ENCODE measurements around the gene BCKDK.

Gene BCKDK

GRCh38 chr16:31081428-31082351, 26.5 kb upstream of the BCKDK start:
- no peak overlapping the region for H3K27ac ChIP-seq (ENCODE audit: low read length)
- H3K27me3 ChIP-seq (ENCODE audit: low read depth, low read length) = no peaks in the 10 kb centered on the region
- no peak overlapping the region for H3K4me3 ChIP-seq (ENCODE audit: low read depth in 1 of 2, low read length in 2 of 2)
- peaks cover 29 to 85% of the 10 kb centered on the region in 2 donors for H3K36me3 ChIP-seq (ENCODE audit: control insufficient read depth in 1 of 2, insufficient read depth in 2 of 2, low read length in 2 of 2)
- H3K9me3 ChIP-seq (ENCODE audit: control insufficient read depth in 1 of 2, low read length in 2 of 2) = no peaks in the 10 kb centered on the region
- peaks cover 0 to 10% of the 10 kb centered on the region in 2 donors for H3K4me1 ChIP-seq (ENCODE audit: control insufficient read depth in 1 of 2, insufficient read depth in 2 of 2, low read length in 2 of 2)

- Histone ChIP-seq H3K36me3 (ENCODE audit: control insufficient read depth in 1 of 2, insufficient read depth in 2 of 2, low read length in 2 of 2) (peaks cover 21 to 85% of the 10 kb centered on the region in 2 donors), H3K27me3 (ENCODE audit: low read depth, low read length) (no peaks in the 10 kb centered on the region), H3K9me3 (ENCODE audit: control insufficient read depth in 1 of 2, low read length in 2 of 2) (no peaks in the 10 kb centered on the region), H3K27ac (ENCODE audit: low read length) (no peak overlapping the region), H3K4me1 (ENCODE audit: control insufficient read depth in 1 of 2, insufficient read depth in 2 of 2, low read length in 2 of 2) (peaks cover 0 to 10% of the 10 kb centered on the region in 2 donors), H3K4me3 (ENCODE audit: low read depth in 1 of 2, low read length in 2 of 2) (no peak overlapping the region)
Observed at GRCh38 chr16:31082368-31083045, 25.7 kb upstream of the BCKDK start.

- Histone ChIP-seq H3K27ac (ENCODE audit: low read length) (no peak overlapping the region), H3K36me3 (ENCODE audit: control insufficient read depth in 1 of 2, insufficient read depth in 2 of 2, low read length in 2 of 2) (peaks cover 19 to 81% of the 10 kb centered on the region in 2 donors), H3K9me3 (ENCODE audit: control insufficient read depth in 1 of 2, low read length in 2 of 2) (no peaks in the 10 kb centered on the region)
Observed at GRCh38 chr16:31083081-31083480, 25.1 kb upstream of the BCKDK start.

GRCh38 chr16:31083556-31083955, 24.6 kb upstream of the BCKDK start:
- peaks cover 16 to 76% of the 10 kb centered on the region in 2 donors for H3K36me3 ChIP-seq (ENCODE audit: control insufficient read depth in 1 of 2, insufficient read depth in 2 of 2, low read length in 2 of 2)
- H3K9me3 ChIP-seq (ENCODE audit: control insufficient read depth in 1 of 2, low read length in 2 of 2) = no peaks in the 10 kb centered on the region
- no peak overlapping the region for H3K27ac ChIP-seq (ENCODE audit: low read length)
- no peak overlapping the region for H3K4me3 ChIP-seq (ENCODE audit: low read depth in 1 of 2, low read length in 2 of 2)
- no peaks in the 10 kb centered on the region for H3K27me3 ChIP-seq (ENCODE audit: low read depth, low read length)
- H3K4me1 ChIP-seq (ENCODE audit: control insufficient read depth in 1 of 2, insufficient read depth in 2 of 2, low read length in 2 of 2) = peaks cover 0 to 10% of the 10 kb centered on the region in 2 donors

More at GRCh38 chr16:31083081-31083480, 25.1 kb upstream of the BCKDK start:
- H3K4me1 ChIP-seq (ENCODE audit: control insufficient read depth in 1 of 2, insufficient read depth in 2 of 2, low read length in 2 of 2) = peaks cover 0 to 10% of the 10 kb centered on the region in 2 donors
- H3K4me3 ChIP-seq (ENCODE audit: low read depth in 1 of 2, low read length in 2 of 2) = no peak overlapping the region
- no peaks in the 10 kb centered on the region for H3K27me3 ChIP-seq (ENCODE audit: low read depth, low read length)

GRCh38 chr16:31083981-31084380, 24.2 kb upstream of the BCKDK start:
- Histone ChIP-seq H3K36me3 (ENCODE audit: control insufficient read depth in 1 of 2, insufficient read depth in 2 of 2, low read length in 2 of 2) (peaks cover 12 to 73% of the 10 kb centered on the region in 2 donors), H3K4me1 (ENCODE audit: control insufficient read depth in 1 of 2, insufficient read depth in 2 of 2, low read length in 2 of 2) (peaks cover 0 to 10% of the 10 kb centered on the region in 2 donors), H3K27ac (ENCODE audit: low read length) (no peak overlapping the region)

GRCh38 chr16:31084584-31085302, 23.4 kb upstream of the BCKDK start:
- Histone ChIP-seq H3K27me3 (ENCODE audit: low read depth, low read length) (no peaks in the 10 kb centered on the region), H3K36me3 (ENCODE audit: control insufficient read depth in 1 of 2, insufficient read depth in 2 of 2, low read length in 2 of 2) (peaks cover 8 to 70% of the 10 kb centered on the region in 2 donors), H3K4me3 (ENCODE audit: low read depth in 1 of 2, low read length in 2 of 2) (no peak overlapping the region), H3K27ac (ENCODE audit: low read length) (no peak overlapping the region), H3K9me3 (ENCODE audit: control insufficient read depth in 1 of 2, low read length in 2 of 2) (no peaks in the 10 kb centered on the region), H3K4me1 (ENCODE audit: control insufficient read depth in 1 of 2, insufficient read depth in 2 of 2, low read length in 2 of 2) (peaks cover 0 to 10% of the 10 kb centered on the region in 2 donors)

More at GRCh38 chr16:31083981-31084380, 24.2 kb upstream of the BCKDK start:
- Histone ChIP-seq H3K27me3 (ENCODE audit: low read depth, low read length) (no peaks in the 10 kb centered on the region), H3K9me3 (ENCODE audit: control insufficient read depth in 1 of 2, low read length in 2 of 2) (no peaks in the 10 kb centered on the region), H3K4me3 (ENCODE audit: low read depth in 1 of 2, low read length in 2 of 2) (no peak overlapping the region)

- Histone ChIP-seq H3K9me3 (ENCODE audit: control insufficient read depth in 1 of 2, low read length in 2 of 2) (no peaks in the 10 kb centered on the region), H3K4me3 (ENCODE audit: low read depth in 1 of 2, low read length in 2 of 2) (no peak overlapping the region), H3K27me3 (ENCODE audit: low read depth, low read length) (no peaks in the 10 kb centered on the region), H3K36me3 (ENCODE audit: control insufficient read depth in 1 of 2, insufficient read depth in 2 of 2, low read length in 2 of 2) (peaks cover 8 to 65% of the 10 kb centered on the region in 2 donors), H3K4me1 (ENCODE audit: control insufficient read depth in 1 of 2, insufficient read depth in 2 of 2, low read length in 2 of 2) (peaks cover 0 to 10% of the 10 kb centered on the region in 2 donors), H3K27ac (ENCODE audit: low read length) (no peak overlapping the region)
Observed at GRCh38 chr16:31085411-31085810, 22.8 kb upstream of the BCKDK start.

- Histone ChIP-seq H3K36me3 (ENCODE audit: control insufficient read depth in 1 of 2, insufficient read depth in 2 of 2, low read length in 2 of 2) (peaks cover 6 to 65% of the 10 kb centered on the region in 2 donors), H3K4me1 (ENCODE audit: control insufficient read depth in 1 of 2, insufficient read depth in 2 of 2, low read length in 2 of 2) (peaks cover 0 to 10% of the 10 kb centered on the region in 2 donors), H3K9me3 (ENCODE audit: control insufficient read depth in 1 of 2, low read length in 2 of 2) (no peaks in the 10 kb centered on the region), H3K27me3 (ENCODE audit: low read depth, low read length) (no peaks in the 10 kb centered on the region), H3K4me3 (ENCODE audit: low read depth in 1 of 2, low read length in 2 of 2) (no peak overlapping the region), H3K27ac (ENCODE audit: low read length) (no peak overlapping the region)
Observed at GRCh38 chr16:31085873-31086628, 22.1 kb upstream of the BCKDK start.

GRCh38 chr16:31086629-31086906, 21.6 kb upstream of the BCKDK start:
- peaks cover 8 to 63% of the 10 kb centered on the region in 2 donors for H3K36me3 ChIP-seq (ENCODE audit: control insufficient read depth in 1 of 2, insufficient read depth in 2 of 2, low read length in 2 of 2)
- no peaks in the 10 kb centered on the region for H3K27me3 ChIP-seq (ENCODE audit: low read depth, low read length)
- H3K9me3 ChIP-seq (ENCODE audit: control insufficient read depth in 1 of 2, low read length in 2 of 2) = no peaks in the 10 kb centered on the region
- no peak overlapping the region for H3K27ac ChIP-seq (ENCODE audit: low read length)
- peaks cover 0 to 7% of the 10 kb centered on the region in 2 donors for H3K4me1 ChIP-seq (ENCODE audit: control insufficient read depth in 1 of 2, insufficient read depth in 2 of 2, low read length in 2 of 2)
- H3K4me3 ChIP-seq (ENCODE audit: low read depth in 1 of 2, low read length in 2 of 2) = no peak overlapping the region

- H3K36me3 ChIP-seq (ENCODE audit: control insufficient read depth in 1 of 2, insufficient read depth in 2 of 2, low read length in 2 of 2) = peaks cover 8 to 57% of the 10 kb centered on the region in 2 donors
- peaks cover 0 to 2% of the 10 kb centered on the region in 2 donors for H3K4me1 ChIP-seq (ENCODE audit: control insufficient read depth in 1 of 2, insufficient read depth in 2 of 2, low read length in 2 of 2)
- no peak overlapping the region for H3K27ac ChIP-seq (ENCODE audit: low read length)
Observed at GRCh38 chr16:31087481-31087880, 20.7 kb upstream of the BCKDK start.

More at GRCh38 chr16:31087481-31087880, 20.7 kb upstream of the BCKDK start:
- no peaks in the 10 kb centered on the region for H3K27me3 ChIP-seq (ENCODE audit: low read depth, low read length)
- H3K4me3 ChIP-seq (ENCODE audit: low read depth in 1 of 2, low read length in 2 of 2) = no peak overlapping the region
- H3K9me3 ChIP-seq (ENCODE audit: control insufficient read depth in 1 of 2, low read length in 2 of 2) = no peaks in the 10 kb centered on the region

Measured in muscle layer of duodenum (tissue), 2 donors.